Heart left ventricle (tissue), 16 donors: ENCODE data around the gene TMEFF2. TPM values are rescaled to one million over a fixed set of nuclear protein-coding genes. Genes with fewer than 3 reads are reported as not detected.

Experiments used
- ATAC-seq, 4 donors: fragments of 200-7000 bp; cut with Tn5 transposase; one replicate each; pipeline ENCODE4 v1.9.1; 2020 to 2022; ENCODE audit warnings: moderate library complexity in 4 of 4, mild to moderate bottlenecking in 3 of 4, moderate number of reproducible peaks in 1 of 4
- DNase-seq, 5 donors: peaks; one replicate each; pipeline ENCODE4 v3.0.0-alpha.2; 2020
- H3K27ac ChIP-seq, 12 donors: fragments of 200-600 bp; sonication (generic) in 4 of 12; one replicate each; pipeline versions ENCODE4 v1.5.0 to v1.8.0; 2016 to 2022; ENCODE audit warnings: mild to moderate bottlenecking in 2 of 12
- H3K27me3 ChIP-seq, 9 donors: fragments of 200-600 bp; sonication (generic) in 2 of 9; one replicate each; pipeline versions ENCODE4 v1.5.1 to v1.8.0; 2016 to 2022; ENCODE audit warnings: mild to moderate bottlenecking in 3 of 9
- H3K36me3 ChIP-seq, 9 donors: fragments of 200-600 bp; sonication (generic) in 2 of 9; one replicate each; pipeline versions ENCODE4 v1.5.0 to v1.8.0; 2018 to 2022; ENCODE audit warnings: mild to moderate bottlenecking in 2 of 9
- H3K4me1 ChIP-seq, 12 donors: fragments of 200-600 bp; sonication (generic) in 4 of 12; one replicate each; pipeline versions ENCODE4 v1.5.0 to v1.8.0; 2016 to 2022; ENCODE audit warnings: mild to moderate bottlenecking in 3 of 12
- H3K4me3 ChIP-seq, 12 donors: fragments of 200-600 bp; sonication (generic) in 4 of 12; one replicate each; pipeline versions ENCODE4 v1.5.0 to v1.8.0; 2017 to 2022; ENCODE audit warnings: mild to moderate bottlenecking in 9 of 12, moderate library complexity in 4 of 12
- H3K9me3 ChIP-seq, 12 donors: fragments of 200-600 bp; sonication (generic) in 4 of 12; one replicate each; pipeline versions ENCODE4 v1.5.0 to v1.8.0; 2016 to 2022; ENCODE audit warnings: mild to moderate bottlenecking in 1 of 12
- CTCF ChIP-seq, 12 donors: fragments of 200-600 bp; sonication (generic) in 4 of 12; IDR thresholded peaks; one replicate each; pipeline versions ENCODE4 v1.5.0 to v1.8.0; 2018 to 2022; ENCODE audit warnings: antibody characterized with exemption in 12 of 12, mild to moderate bottlenecking in 5 of 12
- POLR2A ChIP-seq, 2 donors: fragments of 450-650 bp; IDR thresholded peaks; one replicate each; pipeline ENCODE4 v1.6.1; 2017; ENCODE audit warnings: antibody characterized with exemption in 2 of 2, mild to moderate bottlenecking in 2 of 2, moderate library complexity in 2 of 2
- WGBS, 4 donors: extraction: QIAGEN DNeasy Blood & Tissue Kit in 2 of 4; methylation state at CpG; one replicate each; pipeline versions ENCODE4 v1.1.5 to v1.1.7; 2013 to 2018; 5-methylcytosine and 5-hydroxymethylcytosine counted together
- intact Hi-C, 10 donors: fragments of 100-400 bp; cut with DNase I; formaldehyde crosslinking; loops; one replicate each; pipeline versions ENCODE4 v1.11.1 to v1.14.2; 2022
- polyA plus RNA-seq, 2 donors: library from polyadenylated mRNA; stranded (reverse); fragments of 200-250 nt; gene quantifications; one replicate each; pipeline ENCODE4 v1.2.3, GENCODE V29; 2013
- total RNA-seq, 9 donors: library from RNA; depleted of rRNA in 2 of 9; stranded (reverse); fragments of >200 nt in 2 of 9; fragmentation: NEBNext Ultra II Directional in 3 of 9; extraction: Animal tissue kit (Norgen Biotek cat#: 25700) in 3 of 9; gene quantifications; one replicate each; pipeline versions ENCODE4 v1.1.0 to v1.2.4, GENCODE V29; 2016 to 2023
- donor health status: ischemic (EF 13 %, LVEDD 7.1; RV severe dilation, severe dysfunction).
- donor health status: healthy with polysubstance abuse.
- donor health status: DM: no; HTN: yes; CAD: no.
- donor health status: DM: no; HTN: no; CAD: no.
- donor health status: ischemic (EF 25% LVEDD 6.9; RV normal size, moderate dysfunction).
- donor health status: ischemic (EF 25% LVEDD 5.7; RV mildly dilated, moderate dysfunction).
- donor health status: healthy.
- donor health status: DM: yes; HTN: yes; CAD: no.
- donor health status: ischemic (EF 35%, LVEDD 5.7; RV mildly dilated, moderate dysfunction).
- donor health status: nonischemic (EF 11% LVEDD 7.7; RV severe dilation, severe dysfunction).
- donor health status: DM: yes; HTN: yes; CAD: no.
- donor health status: PGD.
- donor health status: ischemic (EF 29% LVEDD 5.4; RV normal size, mild dysfunction).
- donor health status: nonischemic (EF 23%, LVEDD 6.1; RV moderate dilation, normal function).

Gene TMEFF2
- total and polyA plus RNA-seq, 11 donors, result 0.08 to 0.44 (median 0.23) TPM; not detected in 7

- intact Hi-C loops, result loop anchor here (1.0 to 10.0 kb wide), 7 partner anchors 292 to 608 kb away; no protein-coding TSS in a partner anchor
- Histone ChIP-seq H3K4me1 (peaks cover 0 to 10% (median 0%) of the 10 kb centered on the region in 12 donors), H3K36me3 (no peaks in the 10 kb centered on the region), H3K27me3 (peaks cover 0 to 4% (median 0%) of the 10 kb centered on the region in 9 donors), H3K4me3 (peak overlapping the region in 7 of 12 donors; percentile 8 to 36 (median 22)), H3K9me3 (no peaks in the 10 kb centered on the region), H3K27ac (peak overlapping the region in 1 of 12 donors; percentile 21)
- 11 to 18% (median 15%) methylated on average over 4 of the region's 4 CpGs for WGBS, 4 donors
- TF ChIP-seq POLR2A (IDR thresholded peaks at IDR 0.05) (no peak), CTCF (IDR thresholded peaks at IDR 0.05) (peak; percentile 81 to 97 (median 94))
- ATAC-seq, result peak; percentile 64 to 89 (median 80)
- DNase-seq, result peak in 3 of 5 donors; percentile 57 to 63 (median 63)
These were observed 32.2 kb downstream of the TMEFF2 start for GRCh38 chr2:192162392-192163042.

- TF ChIP-seq CTCF (IDR thresholded peaks at IDR 0.05), result no peak
- TF ChIP-seq POLR2A (IDR thresholded peaks at IDR 0.05), result no peak
- Histone ChIP-seq H3K27me3 (peaks cover 0 to 4% (median 0%) of the 10 kb centered on the region in 9 donors), H3K9me3 (no peaks in the 10 kb centered on the region), H3K27ac (no peak overlapping the region), H3K4me3 (peak overlapping the region in 5 of 12 donors; percentile 8 to 36 (median 22)), H3K4me1 (peaks cover 0 to 10% (median 0%) of the 10 kb centered on the region in 12 donors), H3K36me3 (no peaks in the 10 kb centered on the region)
- intact Hi-C loops, result loop anchor here (1.0 to 10.0 kb wide), 7 partner anchors 291 to 607 kb away; no protein-coding TSS in a partner anchor
- ATAC-seq (no peak), DNase-seq (no peak)
- WGBS, 4 donors, result 52 to 60% (median 52%) methylated on average over 2 of the region's 2 CpGs
These were observed 33.0 kb downstream of the TMEFF2 start for GRCh38 chr2:192161656-192162290.

GRCh38 chr2:192159736-192160135 is 35.0 kb downstream of the TMEFF2 start:
- DNase-seq (no peak), ATAC-seq (no peak)
- 41 to 68% (median 54%) methylated on average over 1 of the region's 1 CpG for WGBS, 4 donors
- Histone ChIP-seq H3K4me3 (no peak overlapping the region), H3K9me3 (no peaks in the 10 kb centered on the region), H3K27me3 (no peaks in the 10 kb centered on the region), H3K4me1 (peaks cover 0 to 10% (median 0%) of the 10 kb centered on the region in 12 donors), H3K27ac (no peak overlapping the region), H3K36me3 (no peaks in the 10 kb centered on the region)
- intact Hi-C loops, result loop anchor here in 6 of 10 donors (5.0 to 10.0 kb wide), 3 partner anchors 135 to 605 kb away; no protein-coding TSS in a partner anchor
- no peak for TF ChIP-seq POLR2A (IDR thresholded peaks at IDR 0.05)
- TF ChIP-seq CTCF (IDR thresholded peaks at IDR 0.05), result no peak

- ATAC-seq (no peak), DNase-seq (no peak)
- Histone ChIP-seq H3K9me3 (no peaks in the 10 kb centered on the region), H3K27me3 (no peaks in the 10 kb centered on the region), H3K4me1 (peaks cover 0 to 10% (median 0%) of the 10 kb centered on the region in 12 donors), H3K4me3 (no peak overlapping the region), H3K27ac (no peak overlapping the region), H3K36me3 (no peaks in the 10 kb centered on the region)
- WGBS, 4 donors, result 88 to 98% (median 97%) methylated on average over 2 of the region's 2 CpGs
- TF ChIP-seq POLR2A (IDR thresholded peaks at IDR 0.05) (no peak), CTCF (IDR thresholded peaks at IDR 0.05) (no peak)
- intact Hi-C loops, result loop anchor here in 1 of 10 donors (10.0 kb wide), 1 partner anchor 134 kb away; no protein-coding TSS in a partner anchor
These were observed 35.5 kb downstream of the TMEFF2 start for GRCh38 chr2:192159208-192159607.
